K562 (cell line): ENCODE results near the gene RPL28. TPM values are rescaled to one million over a fixed set of nuclear protein-coding genes. Genes with fewer than 3 reads are reported as not detected.

Experiments used
- CXXC5 ChIP-seq: fragments of 250-450 bp; sonication (Bioruptor Pico); IDR thresholded peaks from 2 replicates; pipeline ENCODE4 v1.8.0; 2022; ENCODE audit warnings: inconsistent platforms, mild to moderate bottlenecking, moderate library complexity
- EP400 ChIP-seq: fragments of 450-650 bp; IDR thresholded peaks from 2 replicates; pipeline ENCODE4 v1.6.1; 2017; ENCODE audit warnings: antibody characterized with exemption, mild to moderate bottlenecking, moderate library complexity
- MTA3 ChIP-seq: fragments of 450-650 bp; formaldehyde crosslinking; IDR thresholded peaks from 2 replicates; pipeline ENCODE4 v1.6.1; 2017; ENCODE audit warnings: mild to moderate bottlenecking, borderline replicate concordance
- PHB ChIP-seq: fragments of 250-450 bp; sonication (Bioruptor Pico); IDR thresholded peaks from 2 replicates; pipeline ENCODE4 v1.5.0; 2021
- TAF1 ChIP-seq: IDR thresholded peaks from 2 replicates; pipeline ENCODE4 v1.6.1; 2011; ENCODE audit warnings: mild to moderate bottlenecking, low read length, moderate library complexity; ENCODE audit not compliant: insufficient read depth, control insufficient read depth, severe bottlenecking; ENCODE audit errors: extremely low read depth
- TEAD4 ChIP-seq, 2 experiments: sonication (generic) in 1 of 2; formaldehyde crosslinking in 1 of 2; IDR thresholded peaks; 2 replicates each; pipeline versions ENCODE4 v1.6.1 to v1.8.0; 2012 to 2022; ENCODE audit warnings: borderline replicate concordance in 1 of 2, inconsistent platforms in 1 of 2, low read length in 1 of 2, mild to moderate bottlenecking in 1 of 2, missing genetic modification reagents in 1 of 2
- ZNF134 ChIP-seq: fragments of 250-450 bp; sonication (Bioruptor Pico); conservative IDR thresholded peaks from 2 replicates; pipeline ENCODE4 v1.4.0; 2020
- ZNF146 ChIP-seq: IDR thresholded peaks from one replicate; pipeline ENCODE4 v1.6.1; 2018; ENCODE audit warnings: missing compliant biosample characterization; ENCODE audit not compliant: unreplicated experiment
- ZNF232 ChIP-seq: sonication (generic); formaldehyde crosslinking; IDR thresholded peaks from 2 replicates; pipeline ENCODE4 v1.8.0; 2022; ENCODE audit warnings: mild to moderate bottlenecking, missing genetic modification reagents
- polyA plus RNA-seq, 8 experiments: library from polyadenylated mRNA; depleted of rRNA in 4 of 8; stranded (reverse) in 5 of 8; unstranded in 3 of 8; fragments of >200 nt; fragmentation: Nextera tagmentation in 2 of 8; fragmentation: Illumina TruSeq in 1 of 8; extraction: Ambion mirVana in 2 of 8; extraction: Trizol in 1 of 8; gene quantifications; 2 replicates each; pipeline versions ENCODE4 v1.2.1 to v1.2.3, GENCODE V29; 2011 to 2014; ENCODE audit warnings: inconsistent platforms in 1 of 8, missing spikeins in 1 of 8
- total RNA-seq, 7 experiments: library from RNA; depleted of rRNA in 6 of 7; stranded (reverse); fragments of >200 nt in 6 of 7; fragmentation: Illumina TruSeq in 2 of 7; extraction: Trizol in 2 of 7; gene quantifications; 2 replicates each; pipeline versions ENCODE4 v1.2.1 to v1.2.3, GENCODE V29; 2011 to 2021; ENCODE audit warnings: low replicate concordance in 1 of 7
- TF ChIP-seq, protein P1 (sequence below): fragments of 450-650 bp; formaldehyde crosslinking; IDR thresholded peaks from 2 replicates; pipeline ENCODE4 v1.4.0; 2020; ENCODE audit warnings: mild to moderate bottlenecking, mixed read lengths
- TF ChIP-seq, protein P2 (sequence below): fragments of 450-650 bp; formaldehyde crosslinking; IDR thresholded peaks from 2 replicates; pipeline ENCODE4 v1.4.0; 2020; ENCODE audit warnings: mild to moderate bottlenecking, moderate library complexity
- TF ChIP-seq, protein P3 (sequence below): fragments of 450-650 bp; IDR thresholded peaks from 2 replicates; pipeline ENCODE4 v1.6.1; 2016; ENCODE audit warnings: mild to moderate bottlenecking, moderate library complexity

RPL28 gene
- total and polyA plus RNA-seq, 9 of the 15 experiments (the other 6 are each of a cell fraction or from before 2014, with no cell fraction given): 124 to 3,106 (median 622) TPM

DNA sequence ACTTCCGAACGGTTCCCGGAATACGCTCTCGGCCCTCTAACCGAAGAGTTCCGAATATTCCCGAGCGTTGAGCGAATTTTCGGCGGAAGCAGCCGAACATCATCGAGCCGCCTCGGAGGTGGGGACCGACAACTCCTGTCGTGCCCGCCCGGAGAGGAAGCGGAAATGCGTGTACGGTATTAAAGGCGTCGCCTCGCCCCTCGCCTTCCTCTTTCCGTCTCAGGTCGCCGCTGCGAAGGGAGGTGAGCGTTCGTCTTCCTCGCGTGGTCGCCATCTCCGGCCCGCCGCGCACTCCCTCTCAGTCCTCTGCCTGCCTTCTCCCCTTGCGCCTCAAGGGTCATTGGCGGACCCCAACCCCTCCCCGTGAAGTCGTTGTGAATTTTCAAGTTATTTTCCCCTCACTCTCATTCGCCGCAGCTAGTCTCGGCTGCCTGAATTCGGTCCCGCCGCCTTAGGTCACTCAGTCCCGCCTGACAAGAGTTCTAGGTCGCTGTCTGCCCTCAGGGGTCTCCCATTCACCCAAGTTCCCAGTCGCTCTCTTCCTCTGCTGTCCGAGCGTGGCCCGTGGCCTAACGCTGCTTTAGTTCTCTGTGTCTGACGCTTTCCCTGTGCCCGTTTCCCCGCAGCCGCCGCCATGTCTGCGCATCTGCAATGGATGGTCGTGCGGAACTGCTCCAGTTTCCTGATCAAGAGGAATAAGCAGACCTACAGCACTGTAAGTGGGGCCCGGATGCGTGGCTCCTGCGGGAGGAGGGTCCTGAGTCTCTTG, at the start of gene RPL28 (continued):
- TF ChIP-seq, protein P1, sequence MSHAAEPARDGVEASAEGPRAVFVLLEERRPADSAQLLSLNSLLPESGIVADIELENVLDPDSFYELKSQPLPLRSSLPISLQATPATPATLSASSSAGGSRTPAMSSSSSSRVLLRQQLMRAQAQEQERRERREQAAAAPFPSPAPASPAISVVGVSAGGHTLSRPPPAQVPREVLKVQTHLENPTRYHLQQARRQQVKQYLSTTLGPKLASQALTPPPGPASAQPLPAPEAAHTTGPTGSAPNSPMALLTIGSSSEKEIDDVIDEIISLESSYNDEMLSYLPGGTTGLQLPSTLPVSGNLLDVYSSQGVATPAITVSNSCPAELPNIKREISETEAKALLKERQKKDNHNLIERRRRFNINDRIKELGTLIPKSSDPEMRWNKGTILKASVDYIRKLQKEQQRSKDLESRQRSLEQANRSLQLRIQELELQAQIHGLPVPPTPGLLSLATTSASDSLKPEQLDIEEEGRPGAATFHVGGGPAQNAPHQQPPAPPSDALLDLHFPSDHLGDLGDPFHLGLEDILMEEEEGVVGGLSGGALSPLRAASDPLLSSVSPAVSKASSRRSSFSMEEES: no peak
- TF ChIP-seq TAF1 (peak; percentile 100), EP400 (peak; percentile 81), PHB (CRISPR knock-in tag) (0 out of 2 replicates have a peak, but pooled peaks have one; percentile 8), ZNF146 (CRISPR knock-in tag) (no peak), ZNF134 (CRISPR knock-in tag) (0 out of 2 replicates have a peak, but pooled peaks have one; percentile 15), ZNF232 (no peak), TEAD4 (IDR thresholded peaks at IDR 0.05; ENCODE audit: low read length) (no peak), TEAD4 (CRISPR knock-in tag; IDR thresholded peaks at IDR 0.05; ENCODE audit: borderline replicate concordance) (no peak), CXXC5 (CRISPR knock-in tag) (peak; percentile 89), MTA3 (peak; percentile 97)
- TF ChIP-seq, protein P2, sequence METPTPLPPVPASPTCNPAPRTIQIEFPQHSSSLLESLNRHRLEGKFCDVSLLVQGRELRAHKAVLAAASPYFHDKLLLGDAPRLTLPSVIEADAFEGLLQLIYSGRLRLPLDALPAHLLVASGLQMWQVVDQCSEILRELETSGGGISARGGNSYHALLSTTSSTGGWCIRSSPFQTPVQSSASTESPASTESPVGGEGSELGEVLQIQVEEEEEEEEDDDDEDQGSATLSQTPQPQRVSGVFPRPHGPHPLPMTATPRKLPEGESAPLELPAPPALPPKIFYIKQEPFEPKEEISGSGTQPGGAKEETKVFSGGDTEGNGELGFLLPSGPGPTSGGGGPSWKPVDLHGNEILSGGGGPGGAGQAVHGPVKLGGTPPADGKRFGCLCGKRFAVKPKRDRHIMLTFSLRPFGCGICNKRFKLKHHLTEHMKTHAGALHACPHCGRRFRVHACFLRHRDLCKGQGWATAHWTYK: peak; percentile 52; the same call in 1 of the 2 replicates
- TF ChIP-seq, protein P3, sequence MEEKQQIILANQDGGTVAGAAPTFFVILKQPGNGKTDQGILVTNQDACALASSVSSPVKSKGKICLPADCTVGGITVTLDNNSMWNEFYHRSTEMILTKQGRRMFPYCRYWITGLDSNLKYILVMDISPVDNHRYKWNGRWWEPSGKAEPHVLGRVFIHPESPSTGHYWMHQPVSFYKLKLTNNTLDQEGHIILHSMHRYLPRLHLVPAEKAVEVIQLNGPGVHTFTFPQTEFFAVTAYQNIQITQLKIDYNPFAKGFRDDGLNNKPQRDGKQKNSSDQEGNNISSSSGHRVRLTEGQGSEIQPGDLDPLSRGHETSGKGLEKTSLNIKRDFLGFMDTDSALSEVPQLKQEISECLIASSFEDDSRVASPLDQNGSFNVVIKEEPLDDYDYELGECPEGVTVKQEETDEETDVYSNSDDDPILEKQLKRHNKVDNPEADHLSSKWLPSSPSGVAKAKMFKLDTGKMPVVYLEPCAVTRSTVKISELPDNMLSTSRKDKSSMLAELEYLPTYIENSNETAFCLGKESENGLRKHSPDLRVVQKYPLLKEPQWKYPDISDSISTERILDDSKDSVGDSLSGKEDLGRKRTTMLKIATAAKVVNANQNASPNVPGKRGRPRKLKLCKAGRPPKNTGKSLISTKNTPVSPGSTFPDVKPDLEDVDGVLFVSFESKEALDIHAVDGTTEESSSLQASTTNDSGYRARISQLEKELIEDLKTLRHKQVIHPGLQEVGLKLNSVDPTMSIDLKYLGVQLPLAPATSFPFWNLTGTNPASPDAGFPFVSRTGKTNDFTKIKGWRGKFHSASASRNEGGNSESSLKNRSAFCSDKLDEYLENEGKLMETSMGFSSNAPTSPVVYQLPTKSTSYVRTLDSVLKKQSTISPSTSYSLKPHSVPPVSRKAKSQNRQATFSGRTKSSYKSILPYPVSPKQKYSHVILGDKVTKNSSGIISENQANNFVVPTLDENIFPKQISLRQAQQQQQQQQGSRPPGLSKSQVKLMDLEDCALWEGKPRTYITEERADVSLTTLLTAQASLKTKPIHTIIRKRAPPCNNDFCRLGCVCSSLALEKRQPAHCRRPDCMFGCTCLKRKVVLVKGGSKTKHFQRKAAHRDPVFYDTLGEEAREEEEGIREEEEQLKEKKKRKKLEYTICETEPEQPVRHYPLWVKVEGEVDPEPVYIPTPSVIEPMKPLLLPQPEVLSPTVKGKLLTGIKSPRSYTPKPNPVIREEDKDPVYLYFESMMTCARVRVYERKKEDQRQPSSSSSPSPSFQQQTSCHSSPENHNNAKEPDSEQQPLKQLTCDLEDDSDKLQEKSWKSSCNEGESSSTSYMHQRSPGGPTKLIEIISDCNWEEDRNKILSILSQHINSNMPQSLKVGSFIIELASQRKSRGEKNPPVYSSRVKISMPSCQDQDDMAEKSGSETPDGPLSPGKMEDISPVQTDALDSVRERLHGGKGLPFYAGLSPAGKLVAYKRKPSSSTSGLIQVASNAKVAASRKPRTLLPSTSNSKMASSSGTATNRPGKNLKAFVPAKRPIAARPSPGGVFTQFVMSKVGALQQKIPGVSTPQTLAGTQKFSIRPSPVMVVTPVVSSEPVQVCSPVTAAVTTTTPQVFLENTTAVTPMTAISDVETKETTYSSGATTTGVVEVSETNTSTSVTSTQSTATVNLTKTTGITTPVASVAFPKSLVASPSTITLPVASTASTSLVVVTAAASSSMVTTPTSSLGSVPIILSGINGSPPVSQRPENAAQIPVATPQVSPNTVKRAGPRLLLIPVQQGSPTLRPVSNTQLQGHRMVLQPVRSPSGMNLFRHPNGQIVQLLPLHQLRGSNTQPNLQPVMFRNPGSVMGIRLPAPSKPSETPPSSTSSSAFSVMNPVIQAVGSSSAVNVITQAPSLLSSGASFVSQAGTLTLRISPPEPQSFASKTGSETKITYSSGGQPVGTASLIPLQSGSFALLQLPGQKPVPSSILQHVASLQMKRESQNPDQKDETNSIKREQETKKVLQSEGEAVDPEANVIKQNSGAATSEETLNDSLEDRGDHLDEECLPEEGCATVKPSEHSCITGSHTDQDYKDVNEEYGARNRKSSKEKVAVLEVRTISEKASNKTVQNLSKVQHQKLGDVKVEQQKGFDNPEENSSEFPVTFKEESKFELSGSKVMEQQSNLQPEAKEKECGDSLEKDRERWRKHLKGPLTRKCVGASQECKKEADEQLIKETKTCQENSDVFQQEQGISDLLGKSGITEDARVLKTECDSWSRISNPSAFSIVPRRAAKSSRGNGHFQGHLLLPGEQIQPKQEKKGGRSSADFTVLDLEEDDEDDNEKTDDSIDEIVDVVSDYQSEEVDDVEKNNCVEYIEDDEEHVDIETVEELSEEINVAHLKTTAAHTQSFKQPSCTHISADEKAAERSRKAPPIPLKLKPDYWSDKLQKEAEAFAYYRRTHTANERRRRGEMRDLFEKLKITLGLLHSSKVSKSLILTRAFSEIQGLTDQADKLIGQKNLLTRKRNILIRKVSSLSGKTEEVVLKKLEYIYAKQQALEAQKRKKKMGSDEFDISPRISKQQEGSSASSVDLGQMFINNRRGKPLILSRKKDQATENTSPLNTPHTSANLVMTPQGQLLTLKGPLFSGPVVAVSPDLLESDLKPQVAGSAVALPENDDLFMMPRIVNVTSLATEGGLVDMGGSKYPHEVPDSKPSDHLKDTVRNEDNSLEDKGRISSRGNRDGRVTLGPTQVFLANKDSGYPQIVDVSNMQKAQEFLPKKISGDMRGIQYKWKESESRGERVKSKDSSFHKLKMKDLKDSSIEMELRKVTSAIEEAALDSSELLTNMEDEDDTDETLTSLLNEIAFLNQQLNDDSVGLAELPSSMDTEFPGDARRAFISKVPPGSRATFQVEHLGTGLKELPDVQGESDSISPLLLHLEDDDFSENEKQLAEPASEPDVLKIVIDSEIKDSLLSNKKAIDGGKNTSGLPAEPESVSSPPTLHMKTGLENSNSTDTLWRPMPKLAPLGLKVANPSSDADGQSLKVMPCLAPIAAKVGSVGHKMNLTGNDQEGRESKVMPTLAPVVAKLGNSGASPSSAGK: no peak
